SK-N-SH (cell line): ENCODE data around the gene HECW1. TPM values are rescaled to one million over a fixed set of nuclear protein-coding genes. Genes with fewer than 3 reads are reported as not detected.

Source experiments
- CTCF ChIA-PET: fragments of 300-600, 350-600 bp; formaldehyde crosslinking; extraction: SDS; loops from one replicate; lab custom pipeline; 2021; lab: Yijun Ruan, JAX
- POLR2A ChIA-PET: fragments of 350-600 bp; sonication (Branson Sonifier 250); formaldehyde crosslinking; extraction: SDS; loops from one replicate; lab custom pipeline; 2020; ENCODE audit warnings: antibody characterized with exemption, inconsistent platforms; lab: Yijun Ruan, JAX
- DNase-seq: peaks from one replicate; pipeline ENCODE4 v3.0.0; 2012
- H2AFZ ChIP-seq: fragments of 200-600 bp; sonication (generic); 2 replicates; pipeline ENCODE4 v1.8.1; 2016; ENCODE audit warnings: antibody characterized with exemption, mild to moderate bottlenecking, low read depth
- H3F3A ChIP-seq: fragments of 200-600 bp; sonication (generic); replicated peaks from 2 replicates; pipeline ENCODE3; 2016; ENCODE audit warnings: antibody characterized with exemption, mild to moderate bottlenecking; ENCODE audit not compliant: insufficient read depth
- H3K27ac ChIP-seq, 2 experiments: fragments of 200-500 bp in 1 of 2; fragments of 200-600 bp in 1 of 2; sonication (Bioruptor generic) in 1 of 2; sonication (generic), shearing (Covaris generic) in 1 of 2; 2 replicates each; pipeline versions ENCODE4 v1.5.1 to v1.6.1; 2014 to 2016; ENCODE audit warnings: low read depth in 2 of 2, inconsistent platforms in 1 of 2, low read length in 1 of 2, mild to moderate bottlenecking in 1 of 2, mixed read lengths in 1 of 2
- H3K27me3 ChIP-seq: fragments of 200-600 bp; sonication (generic), shearing (Covaris generic); 2 replicates; pipeline ENCODE4 v1.6.1; 2016; ENCODE audit warnings: mixed run types; ENCODE audit not compliant: insufficient read depth
- H3K36me3 ChIP-seq, 2 experiments: fragments of 200-500 bp in 1 of 2; fragments of 200-600 bp in 1 of 2; sonication (Bioruptor generic) in 1 of 2; sonication (generic) in 1 of 2; replicated peaks in 1 of 2; 2 replicates each; pipeline versions ENCODE3 to v1.5.1; 2014 to 2016; ENCODE audit warnings: low read length in 1 of 2, mild to moderate bottlenecking in 1 of 2; ENCODE audit not compliant: insufficient read depth in 2 of 2, control insufficient read depth in 1 of 2
- H3K4me1 ChIP-seq, 2 experiments: fragments of 200-500 bp in 1 of 2; fragments of 200-600 bp in 1 of 2; sonication (Bioruptor generic) in 1 of 2; sonication (generic), shearing (Covaris generic) in 1 of 2; 2 replicates each; pipeline versions ENCODE4 v1.5.1 to v1.6.1; 2014 to 2016; ENCODE audit warnings: low read depth in 1 of 2, low read length in 1 of 2, mixed run types in 1 of 2; ENCODE audit not compliant: insufficient read depth in 2 of 2, control insufficient read depth in 1 of 2
- H3K4me2 ChIP-seq: fragments of 200-600 bp; sonication (generic), shearing (Covaris generic); 2 replicates; pipeline ENCODE4 v1.6.1; 2017; ENCODE audit warnings: mixed run types
- H3K4me3 ChIP-seq, 2 experiments: fragments of 200-500 bp in 1 of 2; fragments of 200-600 bp in 1 of 2; sonication (Bioruptor generic) in 1 of 2; sonication (generic), shearing (Covaris generic) in 1 of 2; 2 replicates each; pipeline versions ENCODE4 v1.5.1 to v1.8.1; 2014 to 2016; ENCODE audit warnings: low read depth in 2 of 2, inconsistent platforms in 1 of 2, low read length in 1 of 2, mild to moderate bottlenecking in 1 of 2, mixed read lengths in 1 of 2, moderate library complexity in 1 of 2
- H3K79me2 ChIP-seq: fragments of 200-600 bp; sonication (generic); 2 replicates; pipeline ENCODE4 v1.8.1; 2017; ENCODE audit warnings: mild to moderate bottlenecking; ENCODE audit not compliant: insufficient read depth
- H3K9ac ChIP-seq: fragments of 200-600 bp; sonication (generic); 2 replicates; pipeline ENCODE4 v1.6.1; 2017; ENCODE audit warnings: mixed run types
- H3K9me2 ChIP-seq: fragments of 200-600 bp; sonication (generic); 2 replicates; pipeline ENCODE4 v1.6.1; 2017; ENCODE audit warnings: mixed run types
- H3K9me3 ChIP-seq: fragments of 200-600 bp; sonication (generic); 2 replicates; pipeline ENCODE4 v1.6.1; 2017; ENCODE audit warnings: mixed run types, mild to moderate bottlenecking, moderate library complexity
- H4K20me1 ChIP-seq: fragments of 200-600 bp; sonication (generic); 2 replicates; pipeline ENCODE4 v1.6.1; 2017; ENCODE audit warnings: mild to moderate bottlenecking, mixed run types; ENCODE audit not compliant: insufficient read depth
- CHD2 ChIP-seq: fragments of 150-350 bp; IDR thresholded peaks from 2 replicates; pipeline ENCODE4 v1.6.1; 2018; ENCODE audit warnings: low read length; ENCODE audit not compliant: partially characterized antibody
- EP300 ChIP-seq, 2 experiments: IDR thresholded peaks; 2 replicates each; pipeline versions ENCODE4 v1.4.0 to v1.6.1; 2012; ENCODE audit warnings: borderline replicate concordance in 1 of 2, low read depth in 1 of 2, low read length in 1 of 2
- FOSL2 ChIP-seq: IDR thresholded peaks from 2 replicates; pipeline ENCODE4 v1.4.0; 2012; ENCODE audit warnings: low read depth, mild to moderate bottlenecking, moderate library complexity, borderline replicate concordance
- FOXJ3 ChIP-seq: sonication (generic); formaldehyde crosslinking; IDR thresholded peaks from 2 replicates; pipeline ENCODE4 v1.5.1; 2020; ENCODE audit warnings: mild to moderate bottlenecking, missing genetic modification reagents
- FOXM1 ChIP-seq: IDR thresholded peaks from 2 replicates; pipeline ENCODE4 v1.4.0; 2012; ENCODE audit warnings: low read depth, mild to moderate bottlenecking
- GATA2 ChIP-seq: sonication (generic); formaldehyde crosslinking; IDR thresholded peaks from 2 replicates; pipeline ENCODE4 v1.5.0; 2020; ENCODE audit warnings: mild to moderate bottlenecking, missing genetic modification reagents
- MXI1 ChIP-seq: IDR thresholded peaks from 2 replicates; pipeline ENCODE4 v1.6.1; 2012; ENCODE audit warnings: mild to moderate bottlenecking, low read depth, low read length, improper control_type of control experiment
- NFIC ChIP-seq: IDR thresholded peaks from 2 replicates; pipeline ENCODE4 v1.4.0; 2012; ENCODE audit warnings: borderline replicate concordance
- POLR2AphosphoS5 ChIP-seq: IDR thresholded peaks from 2 replicates; pipeline ENCODE4 v1.6.1; 2012; ENCODE audit warnings: low read depth, low read length
- RAD21 ChIP-seq: IDR thresholded peaks from 2 replicates; pipeline ENCODE4 v1.6.1; 2012; ENCODE audit warnings: mild to moderate bottlenecking, low read length
- REST ChIP-seq: IDR thresholded peaks from 2 replicates; pipeline ENCODE4 v1.6.1; 2012; ENCODE audit warnings: mild to moderate bottlenecking, low read depth, low read length, moderate library complexity
- RXRA ChIP-seq: IDR thresholded peaks from 2 replicates; pipeline ENCODE4 v1.4.0; 2012; ENCODE audit warnings: low read depth, mild to moderate bottlenecking, borderline replicate concordance
- SIN3A ChIP-seq: IDR thresholded peaks from 2 replicates; pipeline ENCODE4 v1.6.1; 2012; ENCODE audit warnings: low read depth, mild to moderate bottlenecking, low read length, moderate library complexity, borderline replicate concordance
- SMC3 ChIP-seq: IDR thresholded peaks from 2 replicates; pipeline ENCODE4 v1.6.1; 2012; ENCODE audit warnings: low read depth, low read length, improper control_type of control experiment
- TEAD4 ChIP-seq: IDR thresholded peaks from 2 replicates; pipeline ENCODE4 v1.4.0; 2012; ENCODE audit warnings: mild to moderate bottlenecking, borderline replicate concordance; ENCODE audit not compliant: insufficient read depth
- YY1 ChIP-seq: IDR thresholded peaks from 2 replicates; pipeline ENCODE4 v1.4.0; 2012; ENCODE audit warnings: low read depth, mild to moderate bottlenecking
- WGBS: methylation state at CpG from one replicate; pipeline ENCODE4 v1.1.6; 2017; ENCODE audit warnings: low lambda C conversion rate; 5-methylcytosine and 5-hydroxymethylcytosine counted together
- polyA plus RNA-seq, 3 experiments: library from polyadenylated mRNA; depleted of rRNA; stranded (reverse); fragments of >200 nt; gene quantifications; 2 replicates each; pipeline ENCODE4 v1.2.3, GENCODE V29; 2012
- TF ChIP-seq, protein P1 (sequence below): IDR thresholded peaks from 2 replicates; pipeline ENCODE4 v1.4.0; 2012; ENCODE audit warnings: low read depth, borderline replicate concordance
- TF ChIP-seq, protein P2 (sequence below): fragments of 150-350 bp; IDR thresholded peaks from 2 replicates; pipeline ENCODE4 v1.6.1; 2016; ENCODE audit warnings: mild to moderate bottlenecking, low read depth, low read length
- TF ChIP-seq, protein P3 (sequence below): fragments of 150-350 bp; IDR thresholded peaks from 2 replicates; pipeline ENCODE4 v1.6.1; 2017; ENCODE audit warnings: antibody characterized with exemption, low read length, low read depth, borderline replicate concordance

HECW1 gene
- polyA plus RNA-seq, 1 of the 3 experiments (the other 2 are of a cell fraction): not detected

GRCh38 chr7:43496596-43496995 is 384.1 kb downstream of the HECW1 start:
- H3K4me3 ChIP-seq: no peak overlapping the region
- WGBS: 47% methylated on average over 2 of the region's 2 CpGs
- no peak overlapping the region for H3K9ac ChIP-seq
- no peak for DNase-seq
- H3K9me2 ChIP-seq: no peaks in the 10 kb centered on the region
- no peaks in the 10 kb centered on the region for H3F3A ChIP-seq
- H3K4me2 ChIP-seq: no peak overlapping the region
- H3K27ac ChIP-seq: no peak overlapping the region
- no peaks in the 10 kb centered on the region for H3K36me3 ChIP-seq
- no peaks in the 10 kb centered on the region for H3K79me2 ChIP-seq
- POLR2A ChIA-PET: no interaction called here
- H4K20me1 ChIP-seq: no peaks in the 10 kb centered on the region
- H3K4me1 ChIP-seq: no peaks in the 10 kb centered on the region
- H3K27me3 ChIP-seq: peaks cover 71% of the 10 kb centered on the region
- no peak overlapping the region for H2AFZ ChIP-seq
- H3K9me3 ChIP-seq: no peaks in the 10 kb centered on the region
- TF ChIP-seq FOXJ3 (CRISPR knock-in tag): no peak
- no peak for TF ChIP-seq POLR2AphosphoS5
- TF ChIP-seq RAD21: no peak
- no peak for TF ChIP-seq SIN3A
- TF ChIP-seq, protein P1, sequence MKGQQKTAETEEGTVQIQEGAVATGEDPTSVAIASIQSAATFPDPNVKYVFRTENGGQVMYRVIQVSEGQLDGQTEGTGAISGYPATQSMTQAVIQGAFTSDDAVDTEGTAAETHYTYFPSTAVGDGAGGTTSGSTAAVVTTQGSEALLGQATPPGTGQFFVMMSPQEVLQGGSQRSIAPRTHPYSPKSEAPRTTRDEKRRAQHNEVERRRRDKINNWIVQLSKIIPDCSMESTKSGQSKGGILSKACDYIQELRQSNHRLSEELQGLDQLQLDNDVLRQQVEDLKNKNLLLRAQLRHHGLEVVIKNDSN: no peak
- no peak for TF ChIP-seq SMC3
- no peak for TF ChIP-seq MXI1
- TF ChIP-seq, protein P2, sequence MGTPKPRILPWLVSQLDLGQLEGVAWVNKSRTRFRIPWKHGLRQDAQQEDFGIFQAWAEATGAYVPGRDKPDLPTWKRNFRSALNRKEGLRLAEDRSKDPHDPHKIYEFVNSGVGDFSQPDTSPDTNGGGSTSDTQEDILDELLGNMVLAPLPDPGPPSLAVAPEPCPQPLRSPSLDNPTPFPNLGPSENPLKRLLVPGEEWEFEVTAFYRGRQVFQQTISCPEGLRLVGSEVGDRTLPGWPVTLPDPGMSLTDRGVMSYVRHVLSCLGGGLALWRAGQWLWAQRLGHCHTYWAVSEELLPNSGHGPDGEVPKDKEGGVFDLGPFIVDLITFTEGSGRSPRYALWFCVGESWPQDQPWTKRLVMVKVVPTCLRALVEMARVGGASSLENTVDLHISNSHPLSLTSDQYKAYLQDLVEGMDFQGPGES: no peak
- no peak for TF ChIP-seq TEAD4
- TF ChIP-seq RXRA: no peak
- no peak for TF ChIP-seq EP300 (IDR thresholded peaks at IDR 0.05; ENCODE audit: borderline replicate concordance in 1 of 2, low read depth in 1 of 2, low read length in 1 of 2)
- TF ChIP-seq FOXM1: no peak
- no peak for TF ChIP-seq FOSL2
- no peak for TF ChIP-seq CHD2
- TF ChIP-seq NFIC: no peak
- TF ChIP-seq, protein P3, sequence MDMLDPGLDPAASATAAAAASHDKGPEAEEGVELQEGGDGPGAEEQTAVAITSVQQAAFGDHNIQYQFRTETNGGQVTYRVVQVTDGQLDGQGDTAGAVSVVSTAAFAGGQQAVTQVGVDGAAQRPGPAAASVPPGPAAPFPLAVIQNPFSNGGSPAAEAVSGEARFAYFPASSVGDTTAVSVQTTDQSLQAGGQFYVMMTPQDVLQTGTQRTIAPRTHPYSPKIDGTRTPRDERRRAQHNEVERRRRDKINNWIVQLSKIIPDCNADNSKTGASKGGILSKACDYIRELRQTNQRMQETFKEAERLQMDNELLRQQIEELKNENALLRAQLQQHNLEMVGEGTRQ: no peak
- TF ChIP-seq YY1: no peak
- TF ChIP-seq GATA2: no peak
- no peak for TF ChIP-seq REST
- CTCF ChIA-PET: interaction anchor here (1.2 to 1.6 kb wide), 5 partner anchors 12 to 86 kb away, joined by 3 to 6 read pairs (median 3); partner anchors contain the start of gene STK17A
